ENCODE results near the gene LRRC42.

Gene LRRC42

DNA sequence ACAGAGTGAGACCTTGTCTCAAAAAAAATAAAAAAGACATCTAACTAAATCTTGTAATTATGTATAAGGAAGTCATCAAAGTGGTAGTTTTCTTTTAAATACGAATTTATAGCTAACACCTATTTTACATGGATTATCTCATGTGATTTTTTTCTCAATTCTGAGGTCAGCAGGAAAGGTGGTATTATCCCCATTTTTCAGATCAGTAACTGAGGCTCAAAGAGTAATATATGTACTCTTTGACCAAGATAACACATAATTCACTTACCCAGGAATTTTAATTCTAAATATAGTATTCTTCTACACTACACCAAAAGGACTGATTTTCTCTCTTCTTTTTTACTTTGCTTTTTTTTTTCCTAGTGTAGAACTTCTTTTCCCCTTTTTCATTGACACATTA is 9.7 kb upstream of the LRRC42 start:
- POLR2A ChIA-PET: no interaction called here
- no peak for DNase-seq (ENCODE audit: extremely low spot score)
- TF ChIP-seq, protein P1, sequence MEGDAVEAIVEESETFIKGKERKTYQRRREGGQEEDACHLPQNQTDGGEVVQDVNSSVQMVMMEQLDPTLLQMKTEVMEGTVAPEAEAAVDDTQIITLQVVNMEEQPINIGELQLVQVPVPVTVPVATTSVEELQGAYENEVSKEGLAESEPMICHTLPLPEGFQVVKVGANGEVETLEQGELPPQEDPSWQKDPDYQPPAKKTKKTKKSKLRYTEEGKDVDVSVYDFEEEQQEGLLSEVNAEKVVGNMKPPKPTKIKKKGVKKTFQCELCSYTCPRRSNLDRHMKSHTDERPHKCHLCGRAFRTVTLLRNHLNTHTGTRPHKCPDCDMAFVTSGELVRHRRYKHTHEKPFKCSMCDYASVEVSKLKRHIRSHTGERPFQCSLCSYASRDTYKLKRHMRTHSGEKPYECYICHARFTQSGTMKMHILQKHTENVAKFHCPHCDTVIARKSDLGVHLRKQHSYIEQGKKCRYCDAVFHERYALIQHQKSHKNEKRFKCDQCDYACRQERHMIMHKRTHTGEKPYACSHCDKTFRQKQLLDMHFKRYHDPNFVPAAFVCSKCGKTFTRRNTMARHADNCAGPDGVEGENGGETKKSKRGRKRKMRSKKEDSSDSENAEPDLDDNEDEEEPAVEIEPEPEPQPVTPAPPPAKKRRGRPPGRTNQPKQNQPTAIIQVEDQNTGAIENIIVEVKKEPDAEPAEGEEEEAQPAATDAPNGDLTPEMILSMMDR (IDR thresholded peaks at IDR 0.05; ENCODE audit: control extremely low read depth, extremely low read depth, low read depth, missing control alignments): no peak
- CTCF ChIA-PET: interaction anchor here (1.0 to 1.8 kb wide), 2 partner anchors 9 kb away, joined by 3 to 4 read pairs; partner anchors contain the start of gene IFT25

- ChIA-PET POLR2A (no interaction called here), CTCF (no interaction called here)
- TF ChIP-seq, protein P1 (IDR thresholded peaks at IDR 0.05; ENCODE audit: control extremely low read depth, extremely low read depth, low read depth, missing control alignments): no peak
- no peak for DNase-seq (ENCODE audit: extremely low spot score)
Observed at GRCh38 chr1:53938136-53938830, 7.9 kb upstream of the LRRC42 start.

GRCh38 chr1:53942127-53942957 is 3.8 kb upstream of the LRRC42 start:
- TF ChIP-seq, protein P1 (IDR thresholded peaks at IDR 0.05; ENCODE audit: control extremely low read depth, extremely low read depth, low read depth, missing control alignments): no peak
- POLR2A ChIA-PET: no interaction called here
- CTCF ChIA-PET: interaction anchor here (1.0 to 2.9 kb wide), 7 partner anchors 8 to 82 kb away, joined by 3 to 7 read pairs (median 4); no protein-coding TSS in a partner anchor
- no peak for DNase-seq (ENCODE audit: extremely low spot score)

DNA sequence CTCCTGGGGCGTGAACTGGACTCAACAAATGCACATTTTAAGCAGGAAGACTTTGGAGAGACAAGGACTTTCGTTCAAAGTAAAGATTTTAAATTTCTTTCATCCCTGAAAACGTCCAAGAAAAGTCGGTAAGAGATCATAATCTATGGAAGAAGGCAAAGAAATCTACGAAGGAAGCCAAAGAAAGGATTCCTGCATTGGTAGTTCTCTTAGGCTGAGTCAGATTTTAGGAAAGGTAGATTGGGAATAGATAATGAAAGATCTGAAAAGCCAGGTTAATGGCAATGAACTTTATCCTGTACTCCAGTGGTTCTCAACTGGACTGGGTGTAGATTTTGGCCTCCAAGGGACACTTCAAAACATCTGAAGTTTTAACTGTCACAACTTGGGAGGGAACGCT is 3.1 kb upstream of the LRRC42 start:
- POLR2A ChIA-PET: no interaction called here
- no peak for DNase-seq (ENCODE audit: extremely low spot score)
- CTCF ChIA-PET: interaction anchor here (1.5 to 3.1 kb wide), 3 partner anchors 9 to 82 kb away, joined by 4 to 11 read pairs (median 7); no protein-coding TSS in a partner anchor
- TF ChIP-seq, protein P1 (IDR thresholded peaks at IDR 0.05; ENCODE audit: control extremely low read depth, extremely low read depth, low read depth, missing control alignments): no peak

DNA sequence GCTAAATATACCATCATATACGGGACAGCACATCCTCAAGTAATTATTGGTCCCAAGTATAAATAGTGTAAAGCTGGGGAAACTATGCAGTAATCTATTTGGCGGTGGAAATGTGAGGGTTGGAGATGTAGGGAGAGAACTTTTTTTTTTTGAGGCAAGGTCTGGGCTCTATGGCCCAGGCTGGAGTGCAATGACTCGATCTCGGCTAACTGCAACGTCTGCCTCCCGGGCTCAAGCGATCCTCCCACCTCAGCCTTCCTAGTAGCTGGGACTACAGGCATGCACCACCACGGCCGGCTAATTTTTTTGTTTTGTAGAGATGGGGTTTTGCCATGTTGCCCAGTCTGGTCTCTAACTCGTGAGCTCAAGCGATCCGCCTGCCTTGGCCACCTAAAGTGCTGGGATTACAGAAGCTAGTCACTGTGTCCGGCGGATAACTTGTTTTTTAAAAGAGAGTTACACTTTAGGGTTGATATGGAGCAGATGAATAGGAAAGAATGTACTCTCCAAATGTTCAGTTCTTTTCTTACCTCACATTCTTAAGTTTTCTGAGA is 2.6 kb upstream of the LRRC42 start:
- ChIA-PET POLR2A (no interaction called here), CTCF (interaction anchor here (0.8 to 3.2 kb wide), 6 partner anchors 10 to 111 kb away, joined by 3 to 24 read pairs (median 9); no protein-coding TSS in a partner anchor)
- TF ChIP-seq, protein P1 (IDR thresholded peaks at IDR 0.05; ENCODE audit: control extremely low read depth, extremely low read depth, low read depth, missing control alignments): no peak
- no peak for DNase-seq (ENCODE audit: extremely low spot score)
